ENCODE results near the gene GALT.
"Not testable (repeated sequence)": the region's sequence is repeated elsewhere in the genome, so short reads cannot be mapped to it uniquely, and the experiment has no call there.

The GALT gene

DNA sequence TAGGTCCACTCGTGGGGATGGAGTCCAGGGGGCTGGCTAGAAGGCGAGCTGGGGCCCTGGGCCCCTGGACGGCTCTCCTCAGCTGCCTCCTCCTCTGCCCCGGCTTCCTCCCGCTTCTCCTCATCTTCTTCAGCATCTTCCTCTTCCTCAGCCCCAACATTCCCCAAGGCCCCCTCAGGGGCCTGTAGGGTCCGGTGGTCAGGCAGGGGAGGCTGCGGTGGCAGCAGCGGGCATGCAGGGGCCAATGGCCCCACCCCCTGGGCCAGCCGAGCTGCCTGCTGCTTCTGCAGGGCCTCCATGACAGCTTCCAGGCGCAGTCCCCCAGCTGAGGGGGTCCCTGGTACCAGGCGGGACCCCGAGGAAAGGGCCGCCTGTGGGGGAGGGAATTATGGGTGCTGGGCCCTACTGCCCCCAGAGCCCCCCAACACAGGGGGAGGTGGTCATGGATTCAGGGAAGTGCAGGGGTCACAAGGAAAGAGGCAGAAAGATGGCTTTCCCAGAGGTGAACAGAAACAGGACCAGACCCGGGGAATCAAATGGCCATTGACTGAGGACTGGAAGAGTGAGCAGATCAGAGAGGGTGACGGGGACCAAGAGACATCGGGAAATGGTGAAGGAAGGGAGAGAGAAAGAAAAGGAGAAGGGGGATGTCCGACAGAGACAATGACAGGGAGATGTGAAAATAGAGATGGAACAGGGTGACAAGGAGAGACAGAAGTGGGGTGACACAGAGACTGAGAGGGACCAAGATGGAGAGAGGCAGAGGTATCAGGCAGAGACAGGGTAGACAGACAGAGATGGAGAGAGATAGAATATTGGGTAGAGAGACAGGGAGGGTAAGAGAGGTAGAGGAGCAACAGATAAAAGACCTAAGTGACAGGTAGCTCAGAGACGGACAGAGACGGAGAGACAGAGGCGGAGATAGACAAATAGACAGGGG, 18.5 kb upstream of the GALT start:
- DNase-seq (ENCODE audit: low read depth in 3 of 3, low spot score in 1 of 3), result no peak

DNA sequence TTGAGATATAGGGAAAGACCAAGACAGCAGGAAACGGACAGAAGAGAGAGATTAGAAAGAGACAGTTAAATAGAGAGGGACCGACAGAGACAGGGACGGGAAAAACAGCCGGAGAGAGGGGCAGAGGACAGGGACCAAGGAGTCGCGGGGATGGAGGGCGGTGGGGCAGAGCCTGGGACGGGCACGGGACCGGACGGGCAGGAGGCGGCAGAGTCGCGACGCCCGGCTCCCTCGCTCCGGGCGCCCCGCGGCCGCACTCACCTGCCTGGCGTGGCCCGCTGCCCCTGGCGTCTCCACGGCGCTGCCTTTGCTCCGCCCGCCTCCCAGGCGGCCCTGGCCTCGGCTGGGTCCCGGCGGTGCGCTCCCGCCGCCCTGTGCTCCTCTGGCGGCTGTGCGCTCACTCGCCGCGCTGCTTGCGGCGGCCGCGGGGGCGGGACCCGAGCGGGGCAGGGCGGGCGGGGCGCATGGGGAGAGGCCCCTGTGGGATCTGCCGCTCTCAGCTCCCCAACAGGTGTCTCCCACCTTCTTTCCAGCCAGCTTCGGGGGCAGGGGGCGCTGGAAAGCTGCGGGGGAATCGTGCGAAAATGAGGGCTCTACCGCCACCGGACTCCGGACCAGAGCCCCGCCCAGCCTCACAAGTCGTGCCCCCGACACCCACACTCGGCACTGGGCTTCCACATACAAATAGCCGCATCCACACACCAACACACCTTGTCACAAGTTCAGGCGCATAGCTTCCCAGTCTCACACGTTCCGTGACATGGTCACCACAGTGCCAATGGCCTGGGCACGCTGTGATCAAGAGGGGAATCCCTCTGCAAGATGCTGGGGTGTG, 17.6 kb upstream of the GALT start, which contains the start of gene ARID3C:
ARID3C (minus strand) TSS at position 411 of the 835 bp plus-strand sequence. CDS start 1,052 bp downstream, outside the sequence.
- peak in 1 of 3 donors; percentile 41 for DNase-seq (ENCODE audit: low read depth in 3 of 3, low spot score in 1 of 3)

GRCh38 chr9:34629491-34629808, 17.0 kb upstream of the GALT start:
- DNase-seq (ENCODE audit: low read depth in 3 of 3, low spot score in 1 of 3), result no peak

GRCh38 chr9:34630402-34631154, 15.9 kb upstream of the GALT start:
- DNase-seq (ENCODE audit: low read depth in 3 of 3, low spot score in 1 of 3), result no peak

DNA sequence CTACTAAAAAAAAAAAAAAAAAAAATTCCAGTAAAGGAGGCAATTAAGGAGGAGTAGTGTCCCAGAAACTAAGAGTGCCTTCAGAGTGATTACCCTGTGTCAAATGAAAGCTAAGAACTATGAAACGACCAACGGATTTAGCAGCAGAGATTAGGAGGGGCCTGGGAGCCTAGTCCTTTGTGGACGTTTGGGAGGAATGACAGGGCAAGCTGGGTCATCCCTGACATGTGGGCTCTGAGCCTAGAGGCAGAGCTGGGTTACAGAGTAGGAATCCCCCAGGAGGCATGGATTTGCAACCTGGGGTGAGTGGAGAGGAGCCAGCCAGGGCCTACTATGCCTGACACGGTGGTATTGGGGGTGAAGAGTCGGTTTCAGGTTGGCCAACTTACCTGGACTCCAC, 13.3 kb upstream of the GALT start:
- DNase-seq (ENCODE audit: low read depth in 3 of 3, low spot score in 1 of 3), result no peak

- peak; percentile 43 to 62 (median 52) for DNase-seq (ENCODE audit: low read depth in 3 of 3, low spot score in 1 of 3)
These were observed 12.5 kb upstream of the GALT start for GRCh38 chr9:34633851-34634550.

DNA sequence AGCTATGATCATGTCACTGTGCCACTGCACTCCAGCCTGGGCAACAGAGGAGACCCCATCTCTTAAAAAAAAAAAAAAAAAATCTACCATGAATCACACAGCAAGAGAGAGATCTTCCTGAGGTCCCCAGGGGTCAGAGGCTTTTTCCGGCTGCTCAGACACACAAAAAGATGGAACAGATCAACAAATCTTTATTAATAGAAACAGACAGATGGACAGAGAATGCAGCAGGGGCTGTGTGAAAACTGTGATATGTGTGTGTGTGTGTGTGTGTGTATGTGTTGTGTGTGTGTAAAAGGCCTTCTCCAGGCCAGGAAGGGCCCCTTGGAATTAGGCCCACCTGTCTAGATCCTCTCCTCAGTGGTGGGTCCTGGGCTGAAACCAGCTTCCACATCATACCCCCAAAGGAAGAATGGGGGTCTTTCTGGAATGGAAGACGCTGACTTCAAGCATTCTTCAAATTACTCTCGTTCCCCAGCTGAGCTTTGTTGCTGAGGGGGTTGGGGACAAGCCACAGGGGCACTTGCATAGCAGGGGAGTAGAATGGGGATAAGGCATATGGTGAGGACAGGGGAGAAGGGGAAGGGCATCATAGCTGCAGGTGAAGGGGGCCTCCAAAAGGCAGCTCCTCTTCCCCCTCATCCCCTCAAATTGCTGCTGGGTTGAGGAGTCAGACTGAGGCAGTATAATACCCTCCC, 11.8 kb upstream of the GALT start:
- no peak for DNase-seq (ENCODE audit: low read depth in 3 of 3, low spot score in 1 of 3)

GRCh38 chr9:34635556-34635955, 10.9 kb upstream of the GALT start:
- no peak for DNase-seq (ENCODE audit: low read depth in 3 of 3, low spot score in 1 of 3)

DNA sequence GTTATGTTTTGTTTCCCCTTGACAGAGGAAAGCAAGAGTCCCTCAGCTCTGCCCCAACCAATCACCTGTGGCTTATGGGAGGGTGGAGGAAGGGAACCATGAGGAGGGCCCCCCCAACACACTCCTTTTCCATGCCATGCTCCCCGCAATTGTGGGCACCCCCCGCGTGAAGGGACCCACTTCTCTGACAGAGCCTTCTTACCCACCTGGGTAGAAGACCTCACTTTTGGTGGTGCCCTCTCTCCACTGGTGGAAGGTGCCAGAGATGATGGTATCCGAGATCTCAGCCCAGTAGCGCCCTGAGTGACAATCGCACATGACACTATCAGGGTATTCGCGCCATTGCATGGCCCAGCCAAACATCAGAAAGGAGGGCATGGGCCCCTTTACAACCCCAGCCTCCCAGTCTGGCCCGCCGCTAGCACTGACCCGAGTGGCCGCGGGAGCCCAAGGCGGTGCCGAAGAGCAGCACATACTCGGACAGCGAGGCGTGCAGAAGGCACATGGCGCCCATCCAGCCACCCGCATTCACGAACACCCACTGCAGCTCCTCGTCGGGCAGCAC, 9.6 kb upstream of the GALT start:
- DNase-seq (ENCODE audit: low read depth in 3 of 3, low spot score in 1 of 3), result no peak

- DNase-seq (ENCODE audit: low read depth in 3 of 3, low spot score in 1 of 3), result peak; percentile 80 to 92 (median 86)
These were observed 8.9 kb upstream of the GALT start, which contains the start of gene SIGMAR1 for GRCh38 chr9:34637356-34638137. Gene SIGMAR1 (minus strand): TSS chr9:34637787. CDS start chr9:34637697, 90 bp downstream.

GRCh38 chr9:34638138-34638445, 8.4 kb upstream of the GALT start:
- DNase-seq (ENCODE audit: low read depth in 3 of 3, low spot score in 1 of 3), result no peak

GRCh38 chr9:34639322-34639721, 7.2 kb upstream of the GALT start:
- not testable (repeated sequence) for DNase-seq (ENCODE audit: low read depth in 3 of 3, low spot score in 1 of 3)

DNA sequence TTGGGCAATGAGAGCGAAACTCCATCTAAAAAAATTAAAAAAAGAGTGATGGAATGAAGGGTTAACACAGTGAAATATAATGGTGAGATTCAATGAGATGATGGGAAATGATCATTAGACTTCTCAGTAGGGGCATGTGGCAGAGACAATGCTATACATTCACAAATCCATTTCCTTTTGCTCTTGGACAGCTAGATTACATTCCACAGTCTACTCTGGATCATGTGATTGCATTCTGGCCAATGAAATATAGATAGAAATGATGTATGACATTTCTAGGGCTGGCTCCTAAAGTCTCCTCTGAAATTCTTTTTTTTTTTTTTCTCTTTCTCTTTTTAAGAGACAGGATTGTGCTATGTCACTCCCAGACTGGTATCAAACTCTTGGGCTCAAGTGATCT, 3.8 kb upstream of the GALT start:
- DNase-seq (ENCODE audit: low read depth in 3 of 3, low spot score in 1 of 3), result no peak

DNA sequence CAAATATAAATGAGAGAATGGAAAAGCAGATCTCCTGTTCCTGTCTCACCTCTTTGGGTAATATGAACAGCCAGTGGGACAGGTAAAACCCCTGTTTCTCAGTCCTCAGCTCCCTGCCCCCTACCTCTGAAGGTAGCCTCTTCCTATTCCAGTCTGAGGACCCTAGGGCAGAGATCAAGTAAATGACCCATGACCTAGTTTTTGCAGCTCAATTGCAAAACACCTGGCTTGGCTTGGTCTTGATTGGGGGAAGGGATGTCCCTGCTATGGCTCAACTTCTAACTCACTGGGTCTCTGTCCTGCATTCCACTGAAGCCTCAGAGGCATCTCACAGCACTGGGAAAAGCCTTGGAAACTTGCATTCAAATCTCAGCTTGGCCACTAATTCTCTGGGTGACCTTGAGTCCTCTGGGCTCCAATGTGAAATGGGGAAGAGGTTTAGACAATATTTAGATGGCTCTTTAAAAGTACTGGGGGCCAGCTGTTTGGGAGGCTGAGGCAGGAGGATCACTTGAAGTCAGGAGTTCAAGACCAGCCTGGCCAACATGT, 1.6 kb upstream of the GALT start:
- DNase-seq (ENCODE audit: low read depth in 3 of 3, low spot score in 1 of 3), result no peak

DNA sequence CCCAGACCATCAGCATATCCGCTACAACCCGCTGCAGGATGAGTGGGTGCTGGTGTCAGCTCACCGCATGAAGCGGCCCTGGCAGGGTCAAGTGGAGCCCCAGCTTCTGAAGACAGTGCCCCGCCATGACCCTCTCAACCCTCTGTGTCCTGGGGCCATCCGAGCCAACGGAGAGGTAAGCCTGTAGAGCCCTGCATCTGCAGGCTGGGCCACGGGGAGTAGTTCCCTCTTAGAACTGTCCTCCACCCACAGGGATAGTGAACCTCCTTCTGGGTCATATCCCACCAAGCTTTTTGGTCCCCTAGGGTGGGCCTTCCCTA, 569 bp downstream of the GALT start:
- DNase-seq (ENCODE audit: low read depth in 3 of 3, low spot score in 1 of 3), result no peak

GRCh38 chr9:34647651-34648050, 1.2 kb downstream of the GALT start:
- no peak for DNase-seq (ENCODE audit: low read depth in 3 of 3, low spot score in 1 of 3)

DNA sequence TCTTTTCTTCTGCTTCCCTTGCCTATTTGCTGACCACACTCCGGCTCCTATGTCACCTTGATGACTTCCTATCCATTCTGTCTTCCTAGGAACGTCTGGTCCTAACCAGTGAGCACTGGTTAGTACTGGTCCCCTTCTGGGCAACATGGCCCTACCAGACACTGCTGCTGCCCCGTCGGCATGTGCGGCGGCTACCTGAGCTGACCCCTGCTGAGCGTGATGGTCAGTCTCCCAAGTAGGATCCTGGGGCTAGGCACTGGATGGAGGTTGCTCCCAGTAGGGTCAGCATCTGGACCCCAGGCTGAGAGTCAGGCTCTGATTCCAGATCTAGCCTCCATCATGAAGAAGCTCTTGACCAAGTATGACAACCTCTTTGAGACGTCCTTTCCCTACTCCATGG, 2.2 kb downstream of the GALT start:
- no peak for DNase-seq (ENCODE audit: low read depth in 3 of 3, low spot score in 1 of 3)

DNA sequence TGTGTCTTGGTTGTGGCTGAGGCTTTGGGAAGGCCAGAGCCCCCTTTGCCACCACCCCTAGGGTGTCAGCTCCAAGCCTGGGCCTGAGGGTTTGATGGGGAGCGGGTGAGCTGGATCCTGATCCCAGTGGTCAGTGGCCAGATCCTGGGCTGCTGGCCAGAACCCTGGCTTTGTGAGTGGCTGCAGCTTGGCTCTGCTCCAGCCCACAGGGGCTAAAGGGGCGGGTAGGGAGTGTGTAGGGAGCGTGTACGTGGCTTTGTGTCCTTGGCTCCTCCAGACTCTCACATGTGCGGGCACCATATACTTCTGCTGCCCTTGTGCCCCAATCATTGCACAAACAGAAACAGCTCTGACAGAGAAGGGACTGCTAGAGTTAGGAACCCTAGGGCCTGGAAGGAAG, 4.3 kb downstream of the GALT start:
- DNase-seq (ENCODE audit: low read depth in 3 of 3, low spot score in 1 of 3), result no peak

- no peak for DNase-seq (ENCODE audit: low read depth in 3 of 3, low spot score in 1 of 3)
These were observed 4.8 kb downstream of the GALT start for GRCh38 chr9:34651321-34651720.

All from stimulated activated CD4-positive, alpha-beta T cell treated with anti-CD3 and anti-CD28 coated beads, TNF-alpha, amount 100 ng/mL, for 1 hour (primary cell).